SK-N-MC (cell line): ENCODE data around the gene EIF2B4.

Experiments used
- EZH2 ChIP-seq: fragments of 200-600 bp; sonication (generic); IDR thresholded peaks from one replicate; pipeline ENCODE4 v1.6.1; 2017; ENCODE audit warnings: antibody characterized with exemption
- FOXP2 ChIP-seq: optimal IDR thresholded peaks from 2 replicates; pipeline ENCODE3; 2011; ENCODE audit warnings: mild to moderate bottlenecking, moderate library complexity; ENCODE audit not compliant: insufficient read depth; ENCODE audit errors: extremely low read length, control extremely low read depth
- POLR2AphosphoS5 ChIP-seq: IDR thresholded peaks from 2 replicates; pipeline ENCODE4 v1.6.1; 2012; ENCODE audit warnings: mild to moderate bottlenecking, low read depth, low read length, borderline replicate concordance

- TF ChIP-seq POLR2AphosphoS5, result peak; percentile 94
- TF ChIP-seq EZH2, result no peak
- peak; percentile 36 for TF ChIP-seq FOXP2
Measured at GRCh38 chr2:27370026-27370815, at the start of gene EIF2B4, which contains the start of gene SNX17.
